ENCODE measurements around the gene TTLL11.

TTLL11 gene

GRCh38 chr9:121778252-121779225 lies 314.6 kb downstream of the TTLL11 start:
- H3K4me3 ChIP-seq (ENCODE audit: low read length): no peak overlapping the region
- no peak for DNase-seq (ENCODE audit: low read depth, low spot score)

- no peak overlapping the region for H3K4me3 ChIP-seq (ENCODE audit: low read length)
- no peak for DNase-seq (ENCODE audit: low read depth, low spot score)
Observed at GRCh38 chr9:121776739-121777637, 316.1 kb downstream of the TTLL11 start.

- no peak overlapping the region for H3K4me3 ChIP-seq (ENCODE audit: low read length)
- DNase-seq (ENCODE audit: low read depth, low spot score): no peak
Observed at GRCh38 chr9:121776001-121776738, 316.9 kb downstream of the TTLL11 start.

- DNase-seq (ENCODE audit: low read depth, low spot score): no peak
- H3K4me3 ChIP-seq (ENCODE audit: low read length): no peak overlapping the region
Observed at GRCh38 chr9:121774715-121775613, 318.1 kb downstream of the TTLL11 start.

GRCh38 chr9:121773954-121774714 lies 319.0 kb downstream of the TTLL11 start:
- DNase-seq (ENCODE audit: low read depth, low spot score): no peak
- H3K4me3 ChIP-seq (ENCODE audit: low read length): no peak overlapping the region

GRCh38 chr9:121773286-121773953 lies 319.7 kb downstream of the TTLL11 start:
- H3K4me3 ChIP-seq (ENCODE audit: low read length): no peak overlapping the region
- no peak for DNase-seq (ENCODE audit: low read depth, low spot score)

GRCh38 chr9:121772600-121773285 lies 320.4 kb downstream of the TTLL11 start:
- DNase-seq (ENCODE audit: low read depth, low spot score): no peak
- no peak overlapping the region for H3K4me3 ChIP-seq (ENCODE audit: low read length)

Measured in Jurkat, Clone E6-1 (cell line).